ENCODE data around the gene KCNF1. TPM values are rescaled to one million over a fixed set of nuclear protein-coding genes. Genes with fewer than 3 reads are reported as not detected.
A peak's percentile ranks its signal among the peaks of the same experiment; 100 is the strongest.

The KCNF1 gene
- polyA plus RNA-seq, 1 donor from 2014 or later: 11.4 TPM

GRCh38 chr2:10883801-10884478, 27.8 kb upstream of the KCNF1 start:
- peak overlapping the region; percentile 30 for H3K9ac ChIP-seq (ENCODE audit: low read length)
- no peaks in the 10 kb centered on the region for H3K9me2 ChIP-seq (ENCODE audit: insufficient read depth, low read length)
- H2AFZ ChIP-seq (ENCODE audit: low read depth, low read length): no peak overlapping the region
- H4K20me1 ChIP-seq (ENCODE audit: insufficient read depth): no peaks in the 10 kb centered on the region
- no peaks in the 10 kb centered on the region for H3F3A ChIP-seq (ENCODE audit: insufficient read depth, low read length, poor library complexity, severe bottlenecking)
- no peaks in the 10 kb centered on the region for H3K36me3 ChIP-seq (ENCODE audit: insufficient read depth, low read length)
- no peaks in the 10 kb centered on the region for H3K9me3 ChIP-seq (ENCODE audit: low read length)
- H3K27me3 ChIP-seq (ENCODE audit: insufficient read depth, low read depth, low read length): no peaks in the 10 kb centered on the region
- no peak for TF ChIP-seq CTCF (IDR thresholded peaks at IDR 0.05; ENCODE audit: poor library complexity, severe bottlenecking)
- TF ChIP-seq POLR2AphosphoS5 (IDR thresholded peaks at IDR 0.05): no peak
- TF ChIP-seq REST (IDR thresholded peaks at IDR 0.05; ENCODE audit: borderline replicate concordance): peak; percentile 14
- peak; percentile 37 for TF ChIP-seq MXI1 (conservative IDR thresholded peaks at IDR 0.05; ENCODE audit: poor library complexity, severe bottlenecking)
- no peak for TF ChIP-seq EZH2 (IDR thresholded peaks at IDR 0.05; ENCODE audit: borderline replicate concordance, insufficient read depth, low read length, poor library complexity, severe bottlenecking)
- no peak for TF ChIP-seq TAF1 (IDR thresholded peaks at IDR 0.05; ENCODE audit: low read depth)
- H3K27ac ChIP-seq (ENCODE audit: low read length): peak overlapping the region; percentile 76
- H3K4me2 ChIP-seq (ENCODE audit: low read length): peak overlapping the region; percentile 15
- H3K4me3 ChIP-seq (ENCODE audit: low read length): peak overlapping the region; percentile 39
- no peaks in the 10 kb centered on the region for H3K79me2 ChIP-seq (replicated peaks; ENCODE audit: insufficient read depth, low read length)

GRCh38 chr2:10884574-10884975, 27.2 kb upstream of the KCNF1 start:
- no peaks in the 10 kb centered on the region for H4K20me1 ChIP-seq (ENCODE audit: insufficient read depth)
- no peaks in the 10 kb centered on the region for H3K36me3 ChIP-seq (ENCODE audit: insufficient read depth, low read length)
- no peaks in the 10 kb centered on the region for H3F3A ChIP-seq (ENCODE audit: insufficient read depth, low read length, poor library complexity, severe bottlenecking)
- peak overlapping the region; percentile 30 for H3K9ac ChIP-seq (ENCODE audit: low read length)
- no peaks in the 10 kb centered on the region for H3K79me2 ChIP-seq (replicated peaks; ENCODE audit: insufficient read depth, low read length)
- H3K9me2 ChIP-seq (ENCODE audit: insufficient read depth, low read length): no peaks in the 10 kb centered on the region
- H3K9me3 ChIP-seq (ENCODE audit: low read length): no peaks in the 10 kb centered on the region
- no peaks in the 10 kb centered on the region for H3K27me3 ChIP-seq (ENCODE audit: insufficient read depth, low read depth, low read length)
- peak overlapping the region; percentile 39 for H3K4me3 ChIP-seq (ENCODE audit: low read length)
- peak; percentile 26 for TF ChIP-seq EP300 (conservative IDR thresholded peaks at IDR 0.05; ENCODE audit: poor library complexity, severe bottlenecking)
- TF ChIP-seq POLR2AphosphoS5 (IDR thresholded peaks at IDR 0.05): peak; percentile 43
- TF ChIP-seq EZH2 (IDR thresholded peaks at IDR 0.05; ENCODE audit: borderline replicate concordance, insufficient read depth, low read length, poor library complexity, severe bottlenecking): no peak
- H3K4me2 ChIP-seq (ENCODE audit: low read length): peak overlapping the region; percentile 15
- H2AFZ ChIP-seq (ENCODE audit: low read depth, low read length): no peak overlapping the region
- peak overlapping the region; percentile 76 for H3K27ac ChIP-seq (ENCODE audit: low read length)
